ENCODE results near the gene CFHR3. TPM values are rescaled to one million over a fixed set of nuclear protein-coding genes. Genes with fewer than 3 reads are reported as not detected.

CFHR3 gene
- total and polyA plus RNA-seq, 11 donors = 0.15 to 0.21 TPM; not detected in 9

Other genes with a start within 250 kb of the CFHR3 start
- 1 to 10 TPM in 2 of 9 donors, under 1 TPM in 7; 0.21 to 6.9 (median 0.69) TPM for gene KCNT2, start 166.4 kb upstream of the CFHR3 start, total RNA-seq
- gene KCNT2, start 166.4 kb upstream of the CFHR3 start, polyA plus RNA-seq = under 1 TPM; 0.15 to 0.19 TPM
- 100 to 1,000 TPM in 1 of 9 donors, 10 to 100 TPM in 7, 1 to 10 TPM in 1; 8.7 to 141 (median 26.8) TPM for gene CFH, start 122.8 kb upstream of the CFHR3 start, total RNA-seq
- gene CFH, start 122.8 kb upstream of the CFHR3 start, polyA plus RNA-seq = 10 to 100 TPM in 1 of 2 donors, 1 to 10 TPM in 1; 7.2 to 19.1 TPM
- gene CFHR1, start 44.9 kb downstream of the CFHR3 start, total RNA-seq = under 1 TPM in 1 of 9 donors, not detected in 8; 0.29 TPM
- not detected for gene CFHR1, start 44.9 kb downstream of the CFHR3 start, polyA plus RNA-seq
- not detected for gene CFHR4, start 113.2 kb downstream of the CFHR3 start, total RNA-seq
- gene CFHR4, start 113.2 kb downstream of the CFHR3 start, polyA plus RNA-seq = not detected
- gene CFHR2, start 168.9 kb downstream of the CFHR3 start, total RNA-seq = not detected
- not detected for gene CFHR2, start 168.9 kb downstream of the CFHR3 start, polyA plus RNA-seq
- gene CFHR5, start 202.7 kb downstream of the CFHR3 start, total RNA-seq = not detected
- not detected for gene CFHR5, start 202.7 kb downstream of the CFHR3 start, polyA plus RNA-seq

Measured in heart left ventricle (tissue), 11 donors.